GM19372 (cell line): ENCODE measurements around the gene MARS2.
"Not testable (repeated sequence)": the region's sequence is repeated elsewhere in the genome, so short reads cannot be mapped to it uniquely, and the experiment has no call there.

Experiments
- ATAC-seq: cut with Tn5 transposase; IDR thresholded peaks from one replicate; pipeline ENCODE4 v1.9.1; 2021; ENCODE audit warnings: mild to moderate bottlenecking, low read depth, moderate library complexity; ENCODE audit not compliant: unreplicated experiment

Gene MARS2

GRCh38 chr2:197705912-197706838 lies 1.0 kb downstream of the MARS2 start:
- no peak for ATAC-seq

DNA sequence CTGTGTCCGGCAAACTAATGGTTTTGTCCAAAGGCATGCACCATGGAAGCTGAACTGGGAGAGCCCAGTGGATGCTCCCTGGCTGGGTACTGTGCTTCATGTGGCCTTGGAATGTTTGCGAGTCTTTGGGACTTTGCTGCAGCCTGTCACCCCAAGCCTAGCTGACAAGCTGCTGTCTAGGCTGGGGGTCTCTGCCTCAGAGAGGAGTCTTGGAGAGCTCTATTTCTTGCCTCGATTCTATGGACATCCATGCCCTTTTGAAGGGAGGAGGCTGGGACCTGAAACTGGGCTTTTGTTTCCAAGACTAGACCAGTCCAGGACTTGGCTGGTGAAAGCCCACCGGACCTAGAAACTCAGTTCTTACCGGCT lies 1.7 kb downstream of the MARS2 start:
- ATAC-seq, result no peak

GRCh38 chr2:197707316-197708213 lies 2.4 kb downstream of the MARS2 start:
- no peak for ATAC-seq

DNA sequence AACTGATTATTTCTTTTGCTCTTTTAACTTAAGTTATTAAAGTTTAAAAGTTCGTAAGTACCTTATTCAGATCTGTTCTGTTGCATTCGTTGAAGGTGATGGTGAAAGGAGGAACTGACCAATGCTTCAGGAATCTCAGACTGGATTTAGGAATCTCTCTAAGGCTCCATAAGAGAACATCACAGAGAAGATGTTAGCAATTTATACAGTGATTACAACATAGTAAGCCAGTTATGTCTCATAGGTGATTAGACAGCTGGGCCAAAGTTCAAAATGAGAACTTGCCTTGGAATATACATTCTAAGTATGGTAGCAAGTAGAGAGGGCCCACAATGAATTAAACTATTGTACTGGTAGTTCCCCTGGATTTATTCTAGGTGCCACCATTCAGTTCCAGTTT lies 3.2 kb downstream of the MARS2 start:
- ATAC-seq, result no peak

- not testable (repeated sequence) for ATAC-seq
Observed at GRCh38 chr2:197709140-197709539, 4.0 kb downstream of the MARS2 start.

DNA sequence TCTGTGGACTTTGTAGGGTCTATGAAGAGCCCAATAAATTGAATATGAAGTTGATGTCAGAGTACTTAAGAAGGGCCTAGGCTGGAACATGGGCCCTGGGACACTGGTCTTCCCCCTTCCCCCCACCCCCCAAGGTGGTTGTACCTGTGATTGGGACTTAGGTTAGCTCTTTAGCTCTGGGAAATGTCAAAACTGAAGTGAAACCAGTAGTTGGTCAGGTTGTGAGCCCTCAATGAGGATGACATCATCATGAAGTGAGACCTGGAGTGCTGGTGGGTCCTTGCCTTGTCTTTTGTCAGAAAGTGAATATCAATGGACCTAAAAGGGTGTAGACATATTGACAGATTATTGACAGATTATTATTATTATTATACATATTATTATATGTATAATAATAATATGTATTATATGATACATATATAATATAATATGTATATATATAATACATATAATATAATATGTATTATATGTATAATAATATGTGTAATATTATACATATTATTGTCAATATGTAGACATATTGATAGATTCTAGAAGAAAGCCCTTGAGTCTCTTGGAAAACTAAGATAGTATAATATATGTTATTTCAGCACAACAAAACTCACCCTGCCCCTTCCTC lies 5.4 kb downstream of the MARS2 start:
- peak; percentile 65 for ATAC-seq

DNA sequence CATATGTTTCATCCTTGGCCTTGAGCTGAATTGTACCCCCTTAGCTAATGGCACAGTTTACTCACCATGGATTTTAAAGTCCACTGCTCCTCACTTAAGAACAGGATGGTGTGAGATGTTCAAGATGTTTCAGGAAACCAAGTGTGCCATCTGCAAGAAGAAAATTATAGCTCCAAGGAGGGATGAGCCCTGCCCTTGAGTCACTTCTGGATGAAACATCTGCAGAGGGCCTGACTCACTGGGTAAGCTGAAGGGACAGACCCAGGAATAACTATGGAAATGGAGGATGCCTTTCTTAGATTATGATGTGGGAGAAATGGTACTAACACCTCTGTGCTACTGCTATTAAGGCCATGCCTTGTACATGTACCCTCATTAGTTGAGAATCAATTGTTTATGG lies 6.4 kb downstream of the MARS2 start:
- no peak for ATAC-seq

DNA sequence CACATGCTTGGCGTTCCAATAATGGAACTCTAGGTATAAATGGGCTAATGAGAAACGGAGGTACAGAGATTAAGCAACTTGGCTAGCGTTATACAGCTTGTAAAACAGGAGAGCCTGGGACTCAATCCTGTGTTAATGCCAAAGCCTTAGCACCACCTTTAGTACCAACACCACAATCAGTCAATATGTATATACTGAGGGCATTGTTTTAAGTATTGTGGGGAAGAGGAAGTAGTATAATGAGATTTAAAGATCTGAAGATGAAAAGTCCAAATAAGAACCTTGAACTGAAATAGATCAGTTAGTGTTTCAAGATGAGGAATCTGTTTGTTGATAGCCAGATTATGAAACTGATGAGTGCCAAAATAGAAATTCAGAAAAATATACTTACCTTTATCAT lies 8.1 kb downstream of the MARS2 start:
- ATAC-seq, result no peak

- no peak for ATAC-seq
Observed at GRCh38 chr2:197717863-197718262, 12.7 kb downstream of the MARS2 start.

- ATAC-seq, result no peak
Observed at GRCh38 chr2:197727011-197727410, 21.8 kb downstream of the MARS2 start.

GRCh38 chr2:197728555-197729544 lies 23.7 kb downstream of the MARS2 start:
- not testable (repeated sequence) for ATAC-seq

- ATAC-seq, result no peak
Observed at GRCh38 chr2:197740200-197740599, 35.0 kb downstream of the MARS2 start.
